ENCODE results near the gene DERL3.

DNA sequence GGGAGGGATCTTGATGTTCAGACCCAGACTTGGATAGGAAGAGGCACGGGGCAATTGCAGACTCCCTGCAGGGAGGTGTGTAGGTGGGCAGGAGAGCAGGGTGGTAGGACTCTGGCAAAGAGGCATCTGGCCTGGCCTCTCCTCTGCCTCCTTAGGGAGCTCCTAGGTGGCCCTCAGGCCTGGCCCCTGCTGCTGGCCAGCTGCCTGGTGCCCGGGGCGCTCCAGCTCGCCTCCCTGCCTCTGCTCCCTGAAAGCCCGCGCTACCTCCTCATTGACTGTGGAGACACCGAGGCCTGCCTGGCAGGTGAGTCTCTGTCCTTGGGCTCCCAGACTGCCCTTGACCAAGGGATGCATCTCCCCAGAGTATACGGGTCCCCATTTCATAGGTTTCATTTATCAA is 38.8 kb upstream of the DERL3 start:
- TF ChIP-seq POLR2A (IDR thresholded peaks at IDR 0.05; ENCODE audit: low read depth) (no peak), EP300 (IDR thresholded peaks at IDR 0.05) (no peak), POLR2AphosphoS5 (IDR thresholded peaks at IDR 0.05) (no peak)
- TF ChIP-seq, protein P1, sequence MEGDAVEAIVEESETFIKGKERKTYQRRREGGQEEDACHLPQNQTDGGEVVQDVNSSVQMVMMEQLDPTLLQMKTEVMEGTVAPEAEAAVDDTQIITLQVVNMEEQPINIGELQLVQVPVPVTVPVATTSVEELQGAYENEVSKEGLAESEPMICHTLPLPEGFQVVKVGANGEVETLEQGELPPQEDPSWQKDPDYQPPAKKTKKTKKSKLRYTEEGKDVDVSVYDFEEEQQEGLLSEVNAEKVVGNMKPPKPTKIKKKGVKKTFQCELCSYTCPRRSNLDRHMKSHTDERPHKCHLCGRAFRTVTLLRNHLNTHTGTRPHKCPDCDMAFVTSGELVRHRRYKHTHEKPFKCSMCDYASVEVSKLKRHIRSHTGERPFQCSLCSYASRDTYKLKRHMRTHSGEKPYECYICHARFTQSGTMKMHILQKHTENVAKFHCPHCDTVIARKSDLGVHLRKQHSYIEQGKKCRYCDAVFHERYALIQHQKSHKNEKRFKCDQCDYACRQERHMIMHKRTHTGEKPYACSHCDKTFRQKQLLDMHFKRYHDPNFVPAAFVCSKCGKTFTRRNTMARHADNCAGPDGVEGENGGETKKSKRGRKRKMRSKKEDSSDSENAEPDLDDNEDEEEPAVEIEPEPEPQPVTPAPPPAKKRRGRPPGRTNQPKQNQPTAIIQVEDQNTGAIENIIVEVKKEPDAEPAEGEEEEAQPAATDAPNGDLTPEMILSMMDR (IDR thresholded peaks at IDR 0.05) = no peak
